SK-N-MC (cell line): ENCODE measurements around the gene POU5F1.

Experiments used
- EZH2 ChIP-seq: fragments of 200-600 bp; sonication (generic); IDR thresholded peaks from one replicate; pipeline ENCODE4 v1.6.1; 2017; ENCODE audit warnings: antibody characterized with exemption
- POLR2AphosphoS5 ChIP-seq: IDR thresholded peaks from 2 replicates; pipeline ENCODE4 v1.6.1; 2012; ENCODE audit warnings: mild to moderate bottlenecking, low read depth, low read length, borderline replicate concordance

GRCh38 chr6:31158863-31159855 is 11.3 kb downstream of the POU5F1 start:
- TF ChIP-seq EZH2 (no peak), POLR2AphosphoS5 (no peak)
